MCF 10A (cell line): Measurements from ENCODE around the gene PTPRK. TPM values are rescaled to one million over a fixed set of nuclear protein-coding genes. Genes with fewer than 3 reads are reported as not detected.

Experiments
- Bru-seq: library from RNA; stranded (reverse); fragments of 400-500 nt; gene quantifications from one replicate; lab custom pipeline; 2021; lab: Mats Ljungman, UMichigan
- BruChase-seq, 2 experiments: library from RNA; stranded (reverse); fragments of 400-500 nt; gene quantifications; one replicate each; lab custom pipeline; 2021; lab: Mats Ljungman, UMichigan
- BruUV-seq: library from RNA; stranded (reverse); fragments of 400-500 nt; replicated peaks from 2 replicates; lab custom pipeline; 2021; lab: Mats Ljungman, UMichigan
- CTCF ChIA-PET: fragments of 300-600 bp; sonication (Branson Sonifier 250); formaldehyde crosslinking; extraction: SDS; loops from one replicate; lab custom pipeline; 2021; ENCODE audit warnings: antibody characterized with exemption, inconsistent platforms; lab: Yijun Ruan, JAX
- POLR2A ChIA-PET: fragments of 300-600, 350-650 bp; sonication (Branson Sonifier 250); formaldehyde crosslinking; extraction: SDS; loops from one replicate; lab custom pipeline; 2020; ENCODE audit warnings: antibody characterized with exemption, inconsistent platforms; lab: Yijun Ruan, JAX
- DNase-seq: peaks from one replicate; pipeline ENCODE4 v3.0.0-alpha.2; 2018; ENCODE audit not compliant: unreplicated experiment
- H3K27ac Mint-ChIP-seq: one replicate; pipeline ENCODE4 v1.8.0; 2022; ENCODE audit warnings: mild to moderate bottlenecking, low read depth, mixed read lengths; ENCODE audit not compliant: unreplicated experiment
- H3K27me3 Mint-ChIP-seq: one replicate; pipeline ENCODE4 v1.8.0; 2022; ENCODE audit warnings: mixed read lengths; ENCODE audit not compliant: insufficient read depth, unreplicated experiment
- H3K36me3 Mint-ChIP-seq: one replicate; pipeline ENCODE4 v1.8.0; 2022; ENCODE audit warnings: mild to moderate bottlenecking, moderate library complexity, mixed read lengths; ENCODE audit not compliant: insufficient read depth, unreplicated experiment
- H3K4me1 Mint-ChIP-seq: one replicate; pipeline ENCODE4 v1.8.0; 2022; ENCODE audit warnings: mixed read lengths; ENCODE audit not compliant: insufficient read depth, unreplicated experiment
- H3K4me3 Mint-ChIP-seq: one replicate; pipeline ENCODE4 v1.8.0; 2022; ENCODE audit warnings: mild to moderate bottlenecking, moderate library complexity, mixed read lengths; ENCODE audit not compliant: unreplicated experiment
- H3K9me3 Mint-ChIP-seq: one replicate; pipeline ENCODE4 v1.8.0; 2022; ENCODE audit warnings: mixed read lengths; ENCODE audit not compliant: unreplicated experiment
- CTCF ChIP-seq: fragments of 200-600 bp; IDR thresholded peaks from one replicate; pipeline ENCODE4 v1.8.0; 2022; ENCODE audit warnings: antibody characterized with exemption, mild to moderate bottlenecking; ENCODE audit not compliant: unreplicated experiment
- intact Hi-C: fragments of 100-400 bp; cut with micrococcal nuclease; formaldehyde crosslinking; loops from 2 replicates; pipeline ENCODE4 v1.14.1; 2022
- long read RNA-seq: library from polyadenylated mRNA; stranded (forward); transcript quantifications from one replicate; pipeline ENCODE4 v2.0.0, GENCODE V29; 2022
- total RNA-seq: library from RNA; stranded (reverse); gene quantifications from 2 replicates; pipeline ENCODE4 v1.2.3, GENCODE V29; 2022

PTPRK gene
- total RNA-seq: 50.2 and 55.5 TPM in 2 replicates
- Bru-seq, nascent RNA: percentile 81 among the genes with signal in this experiment
- BruChase-seq, experiment 1, labeled RNA remaining after a 6-hour chase: percentile 64 among the genes with signal in this experiment
- BruChase-seq, experiment 2, labeled RNA remaining after a 2-hour chase: percentile 63 among the genes with signal in this experiment
- long read RNA-seq, full-length matches to known transcripts: 63 of 118 reads
- long read RNA-seq, partial matches to known transcripts: 13 of 118 reads
- long read RNA-seq, other reads (novel, unspliced or antisense): 42 of 118 reads

GRCh38 chr6:128520436-128521281 is at the start of gene PTPRK:
TSS of gene PTPRK (minus strand) at chr6:128520599. CDS start at chr6:128520358, 241 bp downstream.
- Mint-ChIP-seq H3K9me3 (no peaks in the 10 kb centered on the region), H3K36me3 (no peaks in the 10 kb centered on the region), H3K27ac (peak within 1 kb of the TSS; percentile 97), H3K4me3 (peak within 1 kb of the TSS; percentile 97), H3K27me3 (no peaks in the 10 kb centered on the region), H3K4me1 (peaks cover 15% of the 10 kb centered on the region)
- ChIA-PET POLR2A (interaction anchor here (0.5 to 6.5 kb wide), 38 partner anchors 12 to 792 kb away, joined by 3 to 90 read pairs (median 4); no protein-coding TSS in a partner anchor), CTCF (interaction anchor here (0.6 to 2.0 kb wide), 35 partner anchors 9 to 1879 kb away, joined by 3 to 16 read pairs (median 3); no protein-coding TSS in a partner anchor)
- intact Hi-C loops: loop anchor here (1.0 to 5.0 kb wide), 3 partner anchors 48 to 732 kb away; no protein-coding TSS in a partner anchor
- BruUV-seq: TSS peak; percentile 55
- peak; percentile 93 for DNase-seq
- peak; percentile 72 for TF ChIP-seq CTCF

- no peak for DNase-seq
- ChIA-PET POLR2A (no interaction called here), CTCF (interaction anchor here (0.6 kb wide), 1 partner anchor 681 kb away, joined by 3 read pairs; no protein-coding TSS in a partner anchor)
- H3K27ac Mint-ChIP-seq: no peak overlapping the region
- TF ChIP-seq CTCF: no peak
- H3K9me3 Mint-ChIP-seq: no peaks in the 10 kb centered on the region
- intact Hi-C loops: no loop called here
- peaks cover 7% of the 10 kb centered on the region for H3K36me3 Mint-ChIP-seq
- BruUV-seq: no TSS peak
- H3K4me1 Mint-ChIP-seq: peaks cover 25% of the 10 kb centered on the region
- no peaks in the 10 kb centered on the region for H3K27me3 Mint-ChIP-seq
- H3K4me3 Mint-ChIP-seq: no peak overlapping the region
Observed at GRCh38 chr6:128567029-128567428, 46.6 kb upstream of the PTPRK start.

GRCh38 chr6:128560966-128561365 is 40.6 kb upstream of the PTPRK start:
- CTCF ChIA-PET: interaction anchor here (0.7 kb wide), 1 partner anchor 692 kb away, joined by 3 read pairs; no protein-coding TSS in a partner anchor
- Mint-ChIP-seq H3K36me3 (no peaks in the 10 kb centered on the region), H3K9me3 (no peaks in the 10 kb centered on the region), H3K27me3 (no peaks in the 10 kb centered on the region), H3K4me3 (no peak overlapping the region), H3K4me1 (no peaks in the 10 kb centered on the region), H3K27ac (no peak overlapping the region)
- POLR2A ChIA-PET: no interaction called here
- no peak for TF ChIP-seq CTCF
- DNase-seq: no peak
- intact Hi-C loops: no loop called here
- BruUV-seq: no TSS peak

- Mint-ChIP-seq H3K9me3 (no peaks in the 10 kb centered on the region), H3K36me3 (no peaks in the 10 kb centered on the region), H3K4me3 (no peak overlapping the region), H3K27me3 (no peaks in the 10 kb centered on the region), H3K4me1 (no peaks in the 10 kb centered on the region), H3K27ac (no peak overlapping the region)
- no peak for DNase-seq
- no TSS peak for BruUV-seq
- ChIA-PET CTCF (no interaction called here), POLR2A (no interaction called here)
- TF ChIP-seq CTCF: no peak
- intact Hi-C loops: no loop called here
Observed at GRCh38 chr6:128558924-128559323, 38.5 kb upstream of the PTPRK start.
